KG1 (cell line): Measurements from ENCODE around the gene FGGY.

Source experiments
- DNase-seq: peaks from one replicate; lab custom pipeline; 2025; lab: John Stamatoyannopoulos, UW

The FGGY gene

DNA sequence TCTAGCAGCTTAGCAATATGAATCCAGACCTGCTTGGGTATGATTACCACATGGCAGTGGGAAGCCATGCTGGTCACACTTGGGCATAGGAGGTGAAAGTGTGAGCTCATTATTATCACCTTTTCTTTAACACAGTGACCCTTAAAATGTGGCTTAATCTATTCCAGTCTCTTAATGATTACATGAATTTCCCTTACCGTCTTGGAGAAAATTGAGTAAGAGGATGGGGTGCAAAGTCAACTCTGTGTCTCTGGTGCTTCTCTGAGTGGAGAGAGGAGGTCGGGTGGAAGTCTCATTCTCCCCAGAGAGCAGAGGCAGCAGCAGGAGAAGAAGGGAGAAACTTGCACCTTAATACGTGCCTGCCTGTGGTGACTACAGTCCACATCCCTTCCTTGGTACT lies 91.3 kb downstream of the FGGY start:
- DNase-seq = no peak

DNA sequence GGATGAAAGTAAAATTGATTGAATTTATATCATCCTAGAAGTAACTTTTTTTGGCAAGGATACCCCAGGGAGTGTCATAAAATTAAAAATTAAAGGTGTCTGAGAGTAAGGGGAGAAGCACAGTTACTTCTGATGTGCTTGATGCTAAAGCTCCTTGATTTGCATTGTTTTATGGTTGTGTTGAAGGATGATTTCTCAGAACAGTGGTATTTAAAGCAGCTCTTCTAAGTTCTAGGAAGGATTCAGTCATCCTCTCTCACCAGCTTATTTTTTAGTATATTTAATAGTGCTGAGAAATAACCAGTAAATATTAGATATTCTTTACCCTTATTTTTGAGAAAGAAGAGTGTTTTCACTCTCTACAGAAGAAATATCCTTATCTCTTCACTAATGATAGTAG lies 93.0 kb downstream of the FGGY start:
- no peak for DNase-seq

DNA sequence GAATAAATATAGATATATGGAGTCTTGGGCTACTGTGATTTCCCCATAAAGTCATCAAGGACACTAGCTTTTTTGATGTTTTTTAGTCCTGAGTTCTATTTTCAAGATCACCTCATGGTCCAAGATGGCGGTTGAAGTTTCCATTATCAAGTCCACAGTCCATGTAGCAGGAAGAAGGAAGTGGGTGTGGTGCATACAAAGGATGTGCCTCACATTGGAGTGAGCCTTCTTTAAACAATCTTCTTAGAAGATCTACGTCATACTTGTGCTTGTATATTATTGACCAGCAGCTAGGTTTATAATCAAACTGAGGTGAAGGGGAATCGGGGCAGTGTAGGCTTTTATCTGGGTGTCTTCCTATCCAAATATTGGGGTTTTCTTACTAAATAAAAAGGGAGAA lies 93.4 kb downstream of the FGGY start:
- no peak for DNase-seq

DNA sequence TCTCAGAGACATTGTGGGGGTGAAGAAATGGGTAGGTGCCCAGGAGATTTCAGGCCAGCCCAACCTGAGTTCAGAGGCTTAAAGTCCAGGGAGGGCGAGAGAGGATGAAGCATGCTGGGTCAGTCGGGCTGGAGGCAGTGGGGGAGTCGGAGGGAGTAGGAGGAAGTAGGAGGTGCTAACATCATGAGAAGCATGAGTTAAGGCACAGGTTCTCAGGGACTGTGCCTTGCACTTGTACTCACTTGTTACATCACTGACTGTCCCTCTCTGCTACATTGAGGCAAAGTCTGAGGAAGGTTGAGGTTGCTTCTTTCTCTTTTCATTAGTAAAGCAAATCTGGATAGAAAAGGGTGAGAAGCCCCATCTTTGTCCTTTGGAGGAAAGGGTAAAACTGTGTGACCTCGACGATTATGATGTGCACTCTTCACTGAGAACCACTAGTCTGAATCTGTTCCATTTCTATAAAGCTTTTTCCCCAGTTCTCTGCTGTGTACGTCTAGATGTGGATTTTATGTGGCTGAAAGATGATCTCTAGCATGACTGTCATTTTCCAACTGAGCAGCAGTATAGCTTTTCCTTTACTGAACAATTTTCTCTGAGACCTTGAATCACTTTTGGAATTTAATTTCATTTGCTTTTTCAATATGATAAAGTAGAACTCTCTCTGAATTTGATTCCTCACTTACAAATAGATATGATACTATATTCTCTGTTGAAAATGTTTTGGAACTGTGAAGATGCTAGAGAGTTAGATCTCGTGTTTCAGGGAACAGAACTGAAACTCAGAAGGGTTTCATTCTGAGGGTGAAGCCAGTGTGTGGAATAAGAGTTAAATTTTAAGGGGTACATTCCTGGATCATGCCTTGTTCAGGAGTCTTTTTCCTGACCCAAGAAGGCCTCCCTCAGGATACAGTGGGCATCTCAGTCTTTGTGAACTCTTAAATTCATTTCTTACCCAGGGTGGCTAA lies 94.6 kb downstream of the FGGY start:
- DNase-seq = no peak

DNA sequence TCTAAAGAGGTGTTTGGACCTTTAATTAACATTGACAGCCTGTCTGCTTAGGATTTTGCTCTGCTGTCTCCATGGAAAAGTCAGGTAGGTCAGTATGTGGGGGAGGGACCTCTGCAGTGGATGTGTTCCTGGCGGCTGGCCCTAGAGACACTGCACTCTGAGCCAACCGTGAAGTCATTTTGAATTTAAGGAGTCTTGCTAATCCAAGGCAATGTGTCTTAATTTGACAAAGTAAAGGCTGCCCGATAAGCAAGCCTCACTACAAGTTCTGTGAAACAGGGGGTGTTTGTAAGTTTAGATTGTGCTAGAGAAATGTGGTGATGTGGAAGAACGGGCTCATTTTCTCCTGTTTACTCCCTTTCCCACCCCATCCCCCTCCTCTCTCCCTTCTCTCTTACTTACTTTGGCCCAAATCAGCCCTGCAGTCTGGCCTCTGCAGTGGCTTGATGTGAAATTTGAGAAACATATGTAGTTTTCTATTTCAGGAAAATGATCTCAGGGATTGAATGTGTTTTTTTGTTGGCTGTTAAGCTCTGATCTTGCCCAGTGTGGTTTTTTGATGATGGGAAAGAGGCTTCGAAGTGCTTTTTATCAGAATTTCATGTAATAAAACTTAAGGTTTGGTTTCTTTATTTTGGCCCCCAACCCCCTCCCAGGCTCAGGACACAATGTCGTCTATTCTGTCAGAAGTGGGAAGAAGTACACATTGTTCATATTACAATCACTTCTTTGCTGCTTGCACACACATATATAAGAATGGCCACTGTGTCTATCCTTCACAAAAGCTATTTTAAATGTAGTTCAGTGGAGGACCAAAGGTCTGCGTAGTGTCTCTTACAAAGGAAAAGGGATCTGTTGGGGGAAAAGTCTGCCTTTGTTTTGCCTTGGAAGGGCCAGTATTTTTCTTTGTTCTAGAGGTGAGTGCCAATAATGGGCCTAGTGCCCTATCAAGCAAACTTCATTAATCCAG lies 96.6 kb downstream of the FGGY start:
- no peak for DNase-seq

DNA sequence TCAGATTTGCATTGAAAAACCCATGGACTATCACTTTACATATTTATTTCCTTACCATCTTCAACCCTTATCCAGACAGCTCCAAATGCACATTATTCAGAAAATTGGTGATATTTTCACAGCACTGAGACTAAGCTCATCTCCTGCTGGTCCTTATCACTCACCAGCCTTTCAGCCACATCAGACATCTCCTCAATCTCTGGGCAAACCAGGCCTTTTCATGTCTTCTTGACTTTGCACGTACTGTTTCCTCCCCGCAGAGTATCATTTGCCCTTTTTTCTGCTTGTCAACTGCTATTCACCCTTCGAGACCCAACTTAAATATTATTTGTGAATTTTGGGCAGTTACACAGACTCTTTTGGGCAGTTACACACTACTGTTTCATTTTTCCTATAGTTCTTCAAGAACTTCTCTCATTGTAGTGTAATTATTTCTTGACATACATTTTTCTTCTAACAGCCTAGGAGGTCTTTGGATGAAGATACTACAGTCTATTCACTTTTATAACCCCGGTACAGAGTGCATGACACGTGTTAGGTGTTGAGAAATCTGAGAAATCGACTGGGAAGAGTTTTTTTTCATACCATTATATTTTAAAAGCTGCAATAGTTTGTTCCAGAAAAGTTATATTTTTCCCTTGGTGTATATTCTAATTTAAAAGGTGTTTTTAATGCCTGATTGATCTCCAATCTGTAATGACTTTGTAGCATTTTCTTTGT lies 98.0 kb downstream of the FGGY start:
- DNase-seq = no peak

DNA sequence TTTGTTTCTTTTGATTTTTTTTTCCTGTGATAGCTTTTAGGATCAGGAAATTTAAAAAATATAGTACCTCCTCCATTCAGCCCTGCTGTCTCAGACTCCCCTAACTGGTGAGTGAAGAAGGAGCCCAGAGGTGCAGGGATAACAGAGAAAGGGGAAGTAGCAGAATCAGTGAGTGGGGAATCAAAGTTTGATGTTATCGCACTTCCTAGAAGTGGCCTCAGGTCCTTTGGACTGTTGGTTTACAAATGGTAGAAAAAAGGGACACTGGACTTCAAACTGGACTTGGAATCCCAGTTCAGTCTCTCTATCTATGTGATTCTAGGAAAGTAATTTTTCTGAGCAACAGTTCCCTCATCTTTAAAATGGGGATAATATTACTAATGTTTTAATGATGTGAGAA lies 99.5 kb downstream of the FGGY start:
- DNase-seq = no peak

DNA sequence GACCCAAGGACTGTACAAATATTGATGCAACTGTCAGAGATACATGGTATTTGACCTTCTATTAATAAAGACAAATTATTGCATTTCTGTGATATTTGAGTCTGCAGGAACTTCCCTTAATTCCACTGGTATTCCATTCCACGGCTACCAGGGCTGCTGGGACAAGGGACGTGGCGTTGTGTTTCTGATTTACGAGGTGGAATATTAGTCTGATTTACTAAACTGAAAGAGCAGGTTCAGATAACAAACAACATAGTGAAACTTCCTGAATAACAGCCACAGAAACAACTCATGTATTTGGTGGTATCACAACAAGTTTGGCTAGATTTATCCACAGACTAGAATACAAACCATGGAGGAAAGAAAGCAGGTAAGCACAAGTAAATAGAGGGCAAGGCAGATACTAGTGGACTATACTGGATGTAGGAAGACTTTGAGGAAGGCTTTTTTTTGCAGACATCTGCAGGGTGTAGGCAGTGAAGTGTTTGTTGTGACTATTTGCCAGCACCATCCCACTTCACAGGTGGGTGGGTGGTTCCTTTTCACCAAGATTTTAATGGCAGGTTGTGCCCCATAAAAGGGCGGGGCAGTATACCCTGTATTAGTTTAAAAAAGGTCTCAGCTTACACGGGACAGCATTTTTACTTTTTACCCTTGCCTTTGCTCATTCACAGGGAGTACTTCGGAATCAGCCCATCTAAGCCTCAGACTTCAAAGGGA lies 100.4 kb downstream of the FGGY start:
- no peak for DNase-seq

DNA sequence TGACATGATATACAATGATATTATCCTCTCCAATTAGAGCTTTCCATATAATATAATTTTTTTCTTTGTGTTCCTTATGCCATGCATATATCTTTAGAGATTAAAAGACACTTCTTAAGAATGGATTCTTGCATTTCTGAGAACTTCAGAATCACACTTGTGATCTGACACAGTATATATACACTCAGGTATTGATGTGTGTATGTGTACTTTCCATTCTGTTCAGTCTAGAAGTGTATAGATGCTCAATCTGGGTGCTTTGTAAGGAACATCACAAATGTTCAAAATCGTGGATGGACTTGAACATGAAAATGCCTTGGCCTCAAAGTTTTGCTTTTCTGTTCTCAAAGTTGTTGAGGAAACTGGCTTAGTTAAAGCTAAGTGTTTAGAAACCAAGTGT lies 102.7 kb downstream of the FGGY start:
- no peak for DNase-seq

DNA sequence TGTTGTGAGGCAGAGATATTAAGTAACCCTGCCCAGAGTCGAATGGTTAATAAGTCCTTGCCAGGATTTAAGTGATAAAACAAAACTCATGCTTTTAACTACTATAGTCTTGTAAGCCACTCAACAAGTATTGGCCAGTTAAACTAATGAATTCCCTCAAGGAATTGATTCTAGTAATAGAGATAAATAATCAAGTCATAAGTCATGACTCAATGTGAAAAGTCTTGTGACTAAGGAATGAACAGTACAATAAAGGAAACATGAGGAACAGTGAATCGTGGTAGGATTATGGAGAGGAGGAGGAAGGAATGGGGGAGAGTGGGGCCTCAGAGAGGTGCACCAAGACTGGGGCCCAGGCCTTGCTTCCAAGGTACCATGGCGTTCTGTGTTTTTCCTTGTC lies 104.7 kb downstream of the FGGY start:
- no peak for DNase-seq

DNA sequence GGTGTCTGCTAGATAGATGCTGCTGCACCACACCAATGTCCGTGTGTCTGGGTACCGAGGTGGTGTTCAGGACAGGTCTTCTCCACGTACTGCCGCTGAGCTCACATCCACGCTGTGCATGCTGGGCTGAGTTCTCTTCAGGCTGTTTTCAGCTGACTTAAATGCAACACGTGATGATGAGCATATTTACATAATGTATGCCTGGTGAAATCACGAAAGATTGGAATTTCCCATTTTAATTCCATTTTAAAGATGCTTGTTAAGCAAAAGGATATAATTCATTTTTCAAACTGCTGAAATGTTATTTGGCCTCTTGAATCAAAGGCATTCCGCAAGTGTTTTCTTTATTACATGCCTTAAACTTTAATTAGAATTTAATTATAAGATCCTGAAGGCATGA lies 107.9 kb downstream of the FGGY start:
- DNase-seq = no peak

DNA sequence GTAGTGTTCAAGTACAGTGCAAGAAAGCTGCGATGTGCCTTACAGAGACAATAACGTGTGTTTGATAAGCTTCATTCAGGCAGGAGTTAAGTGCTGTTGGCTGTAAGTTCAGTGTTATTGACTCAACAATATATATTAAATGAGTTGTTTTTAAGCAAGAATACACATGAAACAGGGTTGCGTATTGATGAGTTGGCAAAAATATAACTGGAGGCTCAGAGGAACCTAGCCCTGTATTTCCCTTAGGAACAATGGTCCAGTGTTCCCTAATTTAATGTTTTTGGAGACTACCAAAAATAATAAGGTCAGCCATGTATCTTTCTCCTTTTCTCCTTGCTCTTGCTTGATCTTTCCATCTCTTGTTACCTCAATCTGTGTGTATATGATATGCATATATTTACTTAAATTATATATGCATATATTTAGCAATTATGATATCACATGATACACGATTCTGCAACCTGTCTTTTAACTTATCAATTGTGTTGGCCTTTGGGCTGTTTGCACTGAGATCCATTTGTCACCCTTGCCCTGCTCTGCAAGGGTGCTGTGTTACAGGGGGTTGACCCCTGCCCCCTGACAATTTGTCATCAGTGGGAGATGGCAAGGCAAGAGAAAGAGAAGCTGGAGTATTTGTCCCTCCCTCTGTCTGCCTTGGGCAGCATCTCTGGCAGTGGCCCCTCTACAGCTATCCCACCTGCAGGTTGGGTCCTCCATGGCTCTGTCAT lies 109.7 kb downstream of the FGGY start:
- DNase-seq = no peak

DNA sequence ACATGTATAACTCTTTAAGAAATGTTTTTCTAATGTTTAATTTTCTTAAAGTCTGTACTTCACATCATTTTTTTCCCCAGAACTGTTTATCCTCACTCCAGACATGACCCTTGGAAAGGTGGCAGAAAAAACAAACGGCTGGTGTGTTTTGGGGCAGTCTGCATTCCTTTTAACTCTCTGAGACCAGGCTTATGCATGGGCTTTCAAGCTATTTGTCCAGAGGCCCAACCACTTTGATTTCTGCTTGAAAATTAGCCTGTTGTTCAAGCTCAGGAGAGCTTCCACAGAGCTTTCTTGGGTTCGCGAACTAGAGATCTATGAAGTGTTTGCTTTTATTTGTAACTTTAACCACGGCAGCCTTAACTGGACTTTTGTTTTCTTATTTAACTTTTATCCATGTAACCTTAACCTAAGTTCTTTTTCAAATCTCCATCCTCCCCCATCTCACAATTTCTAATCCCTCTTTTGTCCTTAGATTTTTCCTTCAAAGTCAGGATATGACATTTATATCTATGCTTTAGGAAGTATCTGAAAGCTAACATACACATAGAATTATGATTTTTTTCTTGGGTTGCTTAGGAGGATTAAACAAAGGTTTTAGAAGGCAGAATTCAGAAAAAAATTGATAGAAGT lies 111.8 kb downstream of the FGGY start:
- DNase-seq = no peak

DNA sequence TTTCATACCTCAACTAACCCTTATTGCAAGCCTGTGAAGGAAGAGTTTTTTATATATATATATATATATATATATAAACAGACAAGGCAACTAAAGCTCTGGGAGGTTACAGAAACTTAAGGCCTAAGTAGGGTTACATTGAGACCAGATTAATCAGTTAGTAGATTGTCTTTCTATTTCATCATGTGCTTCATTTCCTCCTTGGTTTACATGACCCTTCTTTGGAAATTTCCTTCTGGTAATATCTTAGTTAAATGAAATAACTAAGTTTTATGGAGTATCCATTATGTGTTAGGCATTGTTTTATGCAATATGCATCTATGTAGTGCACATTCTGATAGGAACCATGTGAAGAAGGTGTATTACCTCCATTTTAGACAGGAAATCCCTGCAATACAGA lies 112.7 kb downstream of the FGGY start:
- DNase-seq = no peak

DNA sequence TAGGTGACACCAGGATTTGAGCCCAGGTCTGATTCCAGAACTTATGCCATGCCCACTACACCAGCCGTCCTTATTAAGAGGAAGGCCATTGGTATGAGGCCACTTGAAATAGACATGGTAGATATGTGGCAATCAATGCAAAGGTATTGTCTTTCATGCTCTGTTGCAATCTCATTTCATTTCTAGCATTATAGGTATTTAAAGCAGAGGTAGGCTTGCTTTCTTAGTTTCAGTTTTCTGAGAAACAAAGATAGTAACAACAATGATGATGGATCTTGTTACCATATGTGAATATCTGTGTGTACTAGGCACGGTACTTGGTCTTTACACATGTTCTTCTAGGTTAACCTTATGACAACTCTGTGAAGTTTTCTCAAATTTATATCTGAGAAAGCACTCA lies 113.1 kb downstream of the FGGY start:
- no peak for DNase-seq

DNA sequence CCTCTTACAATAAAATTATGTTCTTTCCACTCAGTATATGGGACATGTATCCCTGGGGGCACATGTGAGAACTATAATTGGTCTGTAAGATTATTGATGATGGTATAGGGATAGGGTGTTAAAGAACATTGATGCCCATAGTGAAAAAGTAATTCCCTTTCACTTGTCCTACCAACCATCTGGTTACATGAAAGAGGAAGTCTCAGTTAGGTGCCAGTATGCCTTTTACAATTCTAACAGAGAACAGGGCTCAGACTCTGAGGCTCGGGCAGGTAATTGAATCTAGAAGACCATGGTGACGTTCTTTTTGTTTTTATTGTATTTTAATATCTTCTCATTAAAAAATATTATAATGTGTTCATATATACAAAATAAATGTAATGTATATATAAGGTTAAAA lies 113.6 kb downstream of the FGGY start:
- DNase-seq = no peak

DNA sequence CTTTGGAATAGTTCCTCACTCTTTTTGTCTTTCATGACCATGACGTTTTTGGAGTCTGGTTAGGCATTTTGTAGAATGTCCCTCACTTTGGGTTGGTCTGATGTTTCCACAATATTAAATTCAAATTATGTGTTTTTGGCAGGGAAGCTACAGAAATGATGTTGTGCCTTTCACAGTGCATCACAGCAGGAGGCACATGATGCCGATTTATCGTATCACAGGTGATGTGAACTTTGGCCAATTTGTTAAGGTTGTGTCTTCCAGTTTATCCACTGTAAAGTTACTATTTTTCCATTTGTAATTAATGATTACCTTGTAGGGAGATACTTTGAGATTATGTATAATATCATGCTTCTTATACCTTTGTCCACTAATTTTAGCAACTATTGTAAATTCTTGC lies 114.3 kb downstream of the FGGY start:
- no peak for DNase-seq

DNA sequence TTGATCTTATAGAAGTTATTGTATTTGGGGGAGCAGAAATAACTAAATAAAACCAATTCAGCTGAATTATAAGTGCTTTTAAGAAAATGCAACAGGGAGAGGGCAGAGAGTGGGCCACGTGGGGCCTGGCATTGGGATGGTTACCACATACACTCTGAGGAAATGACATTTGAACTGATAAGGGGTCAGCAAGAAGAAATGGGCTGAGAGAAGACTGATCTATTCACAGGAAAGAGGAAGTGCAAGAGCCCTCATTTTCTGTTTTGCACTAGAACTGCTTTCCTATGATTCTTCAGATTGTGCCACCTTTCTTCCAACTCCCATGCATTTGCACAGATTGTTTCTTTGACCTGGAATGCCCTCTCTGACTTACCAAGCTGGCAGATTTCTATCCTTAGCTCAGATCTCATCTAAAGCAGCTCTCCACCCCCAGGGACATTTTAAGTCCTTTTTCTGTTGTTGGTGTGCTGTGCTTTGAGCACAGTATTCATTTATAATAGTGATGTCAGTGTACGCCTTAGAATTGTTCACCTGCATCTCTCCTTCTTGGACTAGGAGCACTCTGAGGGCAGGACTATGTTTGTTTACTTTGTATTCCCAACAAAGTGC lies 115.9 kb downstream of the FGGY start:
- no peak for DNase-seq

DNA sequence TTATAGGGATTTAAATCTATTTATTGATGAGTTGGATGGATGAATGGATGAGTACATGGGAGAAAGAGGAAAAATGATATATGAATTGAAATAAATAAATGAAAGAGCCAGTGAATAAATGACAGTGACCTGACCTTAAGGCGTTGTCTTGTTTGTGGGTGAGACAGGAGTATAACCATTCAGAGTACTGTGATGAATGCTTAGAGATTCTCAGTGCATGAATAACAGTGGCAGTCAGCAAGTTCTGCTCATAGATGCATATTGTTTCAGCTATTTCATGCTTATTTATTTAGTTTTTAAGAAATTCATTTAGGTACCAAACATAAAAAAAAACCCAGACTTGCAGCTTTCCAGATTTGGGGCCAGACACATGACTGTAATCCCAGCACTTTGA lies 116.4 kb downstream of the FGGY start:
- no peak for DNase-seq
